HG02938 (cell line): Measurements from ENCODE around the gene LPAR3.

Experiments used
- ATAC-seq: cut with Tn5 transposase; IDR thresholded peaks from one replicate; pipeline ENCODE4 v1.9.1; 2021; ENCODE audit warnings: mild to moderate bottlenecking, moderate library complexity; ENCODE audit not compliant: unreplicated experiment

Gene LPAR3

GRCh38 chr1:84780000-84780716, 112.8 kb downstream of the LPAR3 start:
- no peak for ATAC-seq

- ATAC-seq: no peak
Measured at GRCh38 chr1:84776639-84777038, 116.4 kb downstream of the LPAR3 start.

- no peak for ATAC-seq
Measured at GRCh38 chr1:84775535-84775920, 117.5 kb downstream of the LPAR3 start.

- ATAC-seq: no peak
Measured at GRCh38 chr1:84774669-84775534, 118.1 kb downstream of the LPAR3 start.

- no peak for ATAC-seq
Measured at GRCh38 chr1:84773933-84774497, 119.0 kb downstream of the LPAR3 start.

GRCh38 chr1:84773195-84773594, 119.8 kb downstream of the LPAR3 start:
- no peak for ATAC-seq

GRCh38 chr1:84772428-84772943, 120.5 kb downstream of the LPAR3 start:
- ATAC-seq: peak; percentile 82

GRCh38 chr1:84771895-84772294, 121.1 kb downstream of the LPAR3 start:
- no peak for ATAC-seq

GRCh38 chr1:84770481-84770880, 122.5 kb downstream of the LPAR3 start:
- ATAC-seq: no peak

GRCh38 chr1:84769636-84770035, 123.4 kb downstream of the LPAR3 start:
- no peak for ATAC-seq

- no peak for ATAC-seq
Measured at GRCh38 chr1:84768634-84769033, 124.4 kb downstream of the LPAR3 start.

GRCh38 chr1:84763912-84764680, 128.9 kb downstream of the LPAR3 start:
- ATAC-seq: no peak

- ATAC-seq: no peak
Measured at GRCh38 chr1:84762664-84763063, 130.3 kb downstream of the LPAR3 start.
